Measurements from ENCODE around the gene CYP27C1. TPM values are rescaled to one million over a fixed set of nuclear protein-coding genes. Genes with fewer than 3 reads are reported as not detected.

CYP27C1 gene
- total RNA-seq, 1 experiment from 2014 or later = not detected

GRCh38 chr2:127256381-127256780 lies 36.3 kb upstream of the CYP27C1 start:
- Histone ChIP-seq H3K4me2 (ENCODE audit: low read length) (no peak overlapping the region), H3K36me3 (ENCODE audit: control insufficient read depth in 1 of 2, insufficient read depth in 2 of 2, low read length in 2 of 2) (peaks cover 10 to 33% of the 10 kb centered on the region in 2 experiments; a peak in 3 of 4 replicates), H3K27me3 (ENCODE audit: insufficient read depth, low read length) (no peaks in the 10 kb centered on the region), H3K9me3 (ENCODE audit: control insufficient read depth in 1 of 2, insufficient read depth in 1 of 2, low read depth in 1 of 2, low read length in 2 of 2) (no peaks in the 10 kb centered on the region), H4K20me1 (ENCODE audit: insufficient read depth) (no peaks in the 10 kb centered on the region), H3K4me1 (ENCODE audit: control insufficient read depth in 1 of 2, insufficient read depth in 2 of 2, low read length in 2 of 2) (peaks cover 4 to 10% of the 10 kb centered on the region in 2 experiments; a peak in 3 of 4 replicates), H2AFZ (ENCODE audit: low read depth, low read length, poor library complexity, severe bottlenecking) (no peak overlapping the region), H3K27ac (ENCODE audit: low read depth, low read length) (no peak overlapping the region), H3K9ac (ENCODE audit: low read length) (no peak overlapping the region), H3K4me3 (replicated peaks in 1 of 2; ENCODE audit: low read depth in 1 of 2, low read length in 2 of 2) (no peak overlapping the region), H3K79me2 (ENCODE audit: insufficient read depth, low read length) (no peaks in the 10 kb centered on the region), H3K9me2 (ENCODE audit: insufficient read depth) (no peaks in the 10 kb centered on the region)
- TF ChIP-seq CTCF (IDR thresholded peaks at IDR 0.05 in 2 of 3, conservative IDR thresholded peaks at IDR 0.05 in 1 of 3; ENCODE audit: borderline replicate concordance in 1 of 3, insufficient read depth in 1 of 3, low read depth in 2 of 3, low read length in 2 of 3) (no peak), RAD21 (IDR thresholded peaks at IDR 0.05; ENCODE audit: low read depth) (no peak), SIN3A (IDR thresholded peaks at IDR 0.05; ENCODE audit: low read depth) (no peak), FOSL1 (IDR thresholded peaks at IDR 0.05; ENCODE audit: low read depth) (no peak), MAX (IDR thresholded peaks at IDR 0.05) (no peak), ZFX (IDR thresholded peaks at IDR 0.05) (no peak), POLR2A (IDR thresholded peaks at IDR 0.05; ENCODE audit: borderline replicate concordance, extremely low read depth, insufficient read depth, insufficient read length) (no peak), EGR1 (IDR thresholded peaks at IDR 0.05; ENCODE audit: low read depth) (no peak), ATF3 (IDR thresholded peaks at IDR 0.05) (no peak), YY1 (IDR thresholded peaks at IDR 0.05; ENCODE audit: extremely low read depth, insufficient replicate concordance, low read depth, low read length) (no peak), JUND (IDR thresholded peaks at IDR 0.05) (no peak), REST (IDR thresholded peaks at IDR 0.05; ENCODE audit: low read depth) (no peak), ZNF274 (IDR thresholded peaks at IDR 0.05; ENCODE audit: low read depth, low read length) (no peak)
- ATAC-seq (no peak), DNase-seq (ENCODE audit: low read depth, low spot score) (no peak)
- ChIA-PET RAD21 (ENCODE audit: low non-redundant PET in 1 of 2, low total read pairs in 2 of 2, uncharacterized antibody in 2 of 2, unreplicated experiment in 2 of 2) (no interaction called here), POLR2A (no interaction called here), CTCF (no interaction called here)
- no TSS peak for BruUV-seq (replicated peaks)
- intact Hi-C loops (cut with micrococcal nuclease) = no loop called here
